GM19193 (cell line): ENCODE data around the gene ETFB.
A peak's percentile ranks its signal among the peaks of the same experiment; 100 is the strongest.

Experiments
- POLR2A ChIP-seq: IDR thresholded peaks from 4 replicates; pipeline ENCODE4 v1.6.1; 2011; ENCODE audit not compliant: insufficient read depth, insufficient read length; ENCODE audit errors: extremely low read depth

The ETFB gene

DNA sequence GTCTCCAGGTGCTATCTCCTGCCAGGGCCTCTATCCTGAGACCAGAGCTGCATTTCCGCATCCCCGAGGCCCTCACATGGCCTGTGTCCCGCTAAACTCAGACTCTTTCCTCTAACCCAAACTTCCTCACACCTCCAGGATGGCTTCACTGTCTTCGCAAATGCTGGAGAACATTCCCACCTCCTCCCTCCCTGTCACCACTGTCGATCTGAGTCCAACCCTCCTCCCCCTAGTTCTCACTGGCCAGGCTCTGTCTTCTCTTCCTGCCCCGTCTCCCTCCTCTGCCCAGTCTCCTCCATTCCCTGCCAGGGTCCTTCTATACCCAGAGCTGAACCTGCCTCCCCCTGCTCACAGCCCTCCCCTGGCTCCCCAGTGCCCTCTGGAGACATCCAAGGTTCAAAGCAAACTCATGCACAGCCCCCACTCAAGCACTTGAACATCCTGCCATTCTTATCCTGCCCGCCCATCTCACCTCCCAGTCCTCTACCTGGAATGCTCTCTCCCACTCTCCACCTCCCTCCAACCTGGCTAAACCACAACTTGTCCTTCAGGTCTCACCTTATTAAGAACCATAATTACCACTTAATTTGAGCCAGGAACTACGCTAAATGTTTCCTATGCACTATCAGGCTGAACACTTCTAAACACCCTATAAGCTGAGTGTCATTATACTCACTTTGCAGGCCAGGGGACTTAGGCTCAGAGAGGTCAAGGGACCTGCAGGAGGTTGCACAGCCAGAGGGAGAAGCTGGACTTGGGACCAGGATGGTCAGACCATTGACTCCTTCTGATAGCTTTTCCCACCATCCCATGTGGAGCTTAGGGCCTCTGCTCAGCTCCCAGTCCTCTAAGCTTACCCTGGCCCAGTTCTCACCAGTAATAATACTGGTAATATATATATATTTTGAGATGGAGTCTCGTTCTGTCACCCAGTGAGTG, 23.3 kb downstream of the ETFB start:
- no peak for TF ChIP-seq POLR2A

DNA sequence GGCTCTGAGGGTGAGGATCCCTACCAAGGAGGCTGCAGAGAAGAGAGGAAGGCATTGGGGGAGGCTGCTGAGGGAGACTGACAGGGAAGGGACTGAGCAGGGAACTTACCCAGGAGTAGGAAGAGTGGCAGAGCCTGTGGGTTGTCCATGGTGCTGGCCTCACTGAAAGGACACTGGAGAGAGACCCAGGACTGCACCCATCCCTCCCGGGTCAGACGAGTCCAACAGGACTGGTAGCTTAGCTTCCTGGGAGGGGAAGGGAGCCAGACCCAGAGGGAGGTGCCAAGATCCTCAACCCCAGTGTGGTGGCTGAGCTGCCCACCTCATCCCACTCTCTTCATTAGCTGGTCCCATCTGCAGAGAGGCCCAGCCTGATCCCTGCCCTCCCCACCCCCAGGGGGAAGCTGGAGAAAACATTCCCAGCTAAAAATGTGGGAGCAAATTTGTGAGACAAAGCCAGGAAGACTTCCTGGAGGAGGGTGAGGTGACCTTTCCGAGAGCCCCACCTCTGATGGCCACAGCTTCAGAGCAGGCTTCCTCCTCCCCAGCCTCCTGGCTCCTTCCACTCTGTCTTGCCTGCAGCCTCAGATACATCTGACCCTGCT, 24.1 kb downstream of the ETFB start, which contains the start of gene VSIG10L:
TSS of gene VSIG10L (minus strand) at position 164 of the 605 bp plus-strand sequence. CDS start at position 149, 15 bp downstream.
- TF ChIP-seq POLR2A: no peak

DNA sequence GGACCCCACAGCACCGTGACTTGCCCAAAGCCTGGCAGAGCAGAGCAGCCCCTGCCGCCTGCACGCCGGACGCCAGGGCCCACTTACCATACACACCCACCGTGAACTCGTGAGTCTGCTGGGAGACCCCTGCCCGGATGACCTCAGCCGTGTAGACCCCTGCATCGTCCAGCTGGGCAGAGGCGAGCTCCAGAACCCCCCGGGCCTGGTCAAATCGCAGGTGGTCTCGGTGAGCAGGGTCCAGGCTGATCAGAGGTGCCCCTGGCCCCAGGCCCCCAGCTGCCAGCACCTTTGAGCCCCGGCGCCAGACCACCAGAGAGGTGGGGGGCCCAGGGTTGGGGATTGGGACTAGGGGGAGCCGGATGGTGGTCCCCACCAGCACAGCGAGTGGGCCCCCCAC, 25.1 kb downstream of the ETFB start:
- no peak for TF ChIP-seq POLR2A

DNA sequence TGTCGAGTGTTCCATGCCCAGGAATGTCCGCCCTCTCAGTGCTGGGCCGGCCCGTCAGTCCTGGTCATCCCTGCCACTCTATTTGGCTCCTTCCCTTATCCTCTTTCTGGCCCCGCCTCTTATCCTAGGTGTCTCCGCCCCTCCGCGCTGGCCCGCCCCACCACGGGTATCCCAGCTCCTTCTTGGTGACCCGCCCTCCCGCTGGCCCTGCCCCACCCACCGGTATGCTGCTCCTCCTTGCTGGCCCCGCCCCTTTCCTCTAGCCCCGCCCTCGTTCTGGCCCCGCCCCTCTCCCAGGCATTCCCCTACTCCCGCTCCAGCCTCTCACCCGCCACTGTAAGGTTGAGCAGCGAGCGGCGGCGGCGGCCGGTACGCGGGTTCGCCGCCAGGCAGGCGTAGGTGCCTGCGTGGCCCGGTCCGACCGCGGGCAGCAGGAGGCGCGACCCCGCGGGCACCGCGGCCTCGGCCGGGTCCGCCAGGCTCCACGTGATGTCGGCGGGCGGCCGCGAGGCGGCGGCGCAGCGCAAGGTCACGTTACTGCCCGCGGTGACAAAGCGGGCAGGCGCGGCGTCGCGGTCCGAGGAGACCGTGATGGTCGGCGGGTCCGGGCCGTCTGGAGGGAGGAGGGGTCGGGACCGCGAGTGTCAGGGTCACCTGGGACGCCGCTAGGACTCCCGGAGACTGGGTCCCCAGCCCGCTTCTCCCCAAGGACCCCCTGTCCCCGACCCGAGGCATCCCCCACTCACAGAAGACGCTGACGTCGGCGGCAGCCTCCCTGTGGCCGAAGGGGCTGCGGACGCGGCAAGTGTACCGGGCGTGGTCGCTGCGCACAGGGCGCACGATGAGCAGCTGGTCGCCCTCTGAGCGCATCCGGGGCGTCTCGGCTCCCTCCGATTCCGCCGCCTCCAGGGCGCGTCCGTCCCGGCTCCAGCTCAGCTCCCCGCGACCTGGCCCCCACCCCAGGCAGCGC, 26.2 kb downstream of the ETFB start:
- TF ChIP-seq POLR2A: peak; percentile 23

DNA sequence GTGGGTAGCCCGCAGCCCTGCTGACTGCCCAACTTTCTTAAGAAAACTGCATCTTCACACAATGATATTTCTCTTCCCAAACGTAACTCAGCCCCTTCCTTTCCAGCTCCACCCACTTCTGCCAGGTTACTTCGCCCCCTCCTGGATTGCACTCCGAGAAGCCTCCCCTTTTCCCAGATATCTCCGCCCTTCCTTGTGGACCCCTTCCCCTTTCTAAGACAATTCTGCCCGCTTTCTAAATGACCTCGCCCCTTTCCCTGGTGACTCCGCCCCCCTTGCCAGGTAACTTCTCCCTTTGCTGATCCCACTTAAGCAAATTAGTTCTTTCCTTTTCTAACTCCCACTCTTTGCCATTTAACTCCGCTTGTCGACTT, 26.9 kb downstream of the ETFB start:
- TF ChIP-seq POLR2A: no peak

DNA sequence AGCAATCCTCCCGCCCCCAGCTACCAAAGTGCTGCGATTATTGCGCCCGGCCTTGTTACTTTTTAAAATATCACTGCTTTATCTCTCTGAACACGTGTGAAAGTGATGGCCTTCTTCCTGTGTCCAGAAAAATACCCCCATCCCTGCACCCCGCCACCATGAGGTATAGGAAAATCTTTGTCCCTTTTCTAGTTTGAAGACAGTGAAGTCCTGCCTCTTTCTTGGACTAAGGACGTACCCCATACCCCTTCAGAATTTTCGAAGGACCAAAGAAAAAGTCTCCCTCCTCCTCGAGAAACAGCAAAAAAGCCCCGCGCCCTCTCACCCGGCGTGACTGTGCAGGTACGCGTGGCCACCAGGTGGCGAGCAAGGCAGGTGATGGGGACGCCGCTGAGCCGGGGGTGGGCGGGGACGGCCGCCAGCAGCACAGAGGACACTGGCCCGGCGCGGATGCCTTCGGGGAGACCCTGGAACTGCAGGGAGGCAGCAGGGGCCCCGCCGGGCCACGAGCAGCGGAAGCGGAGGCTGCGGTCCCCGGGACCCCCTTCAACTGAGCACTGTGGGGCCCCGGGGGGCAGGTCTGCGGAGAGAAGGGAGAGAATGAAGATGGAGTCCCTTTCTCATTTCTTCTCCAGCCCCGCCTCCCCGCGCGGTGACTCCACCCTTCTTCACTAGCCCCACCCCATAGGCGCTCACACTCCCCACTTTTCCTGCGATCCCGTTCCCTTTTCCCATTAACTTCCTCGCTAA, 27.4 kb downstream of the ETFB start:
- TF ChIP-seq POLR2A: no peak

DNA sequence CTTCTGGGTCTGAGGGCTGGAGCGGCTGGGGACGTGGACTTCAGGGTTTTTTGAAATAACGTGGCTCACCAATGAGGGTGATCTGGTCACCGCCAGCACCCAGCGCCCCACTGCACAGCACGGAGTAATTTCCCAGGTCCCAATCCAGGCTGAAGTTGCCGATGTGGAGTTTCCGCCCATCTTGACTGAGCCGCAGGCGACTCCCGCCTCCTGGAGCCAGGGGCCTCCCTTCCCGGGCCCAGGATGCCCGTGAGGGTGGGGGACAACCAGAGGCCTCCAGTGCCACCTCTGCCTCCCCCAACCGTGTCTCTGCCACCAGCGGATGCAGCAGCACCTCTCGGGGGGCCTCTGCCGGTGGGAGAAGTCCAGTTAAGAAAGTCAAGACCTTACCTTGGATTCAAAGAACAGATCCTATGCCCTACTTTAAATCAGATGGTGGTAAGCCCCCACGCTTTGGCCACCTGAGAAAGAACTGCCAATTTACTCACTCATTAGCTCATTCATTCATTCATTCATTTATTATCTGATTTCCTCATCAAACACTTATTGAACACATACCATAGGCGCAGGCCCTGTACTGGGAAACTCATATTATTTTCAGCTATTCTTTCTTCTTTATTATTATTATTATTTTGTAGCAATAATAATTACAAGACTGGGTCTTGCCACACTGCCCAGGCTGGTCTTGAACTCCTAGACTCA, 28.2 kb downstream of the ETFB start:
- TF ChIP-seq POLR2A: no peak

DNA sequence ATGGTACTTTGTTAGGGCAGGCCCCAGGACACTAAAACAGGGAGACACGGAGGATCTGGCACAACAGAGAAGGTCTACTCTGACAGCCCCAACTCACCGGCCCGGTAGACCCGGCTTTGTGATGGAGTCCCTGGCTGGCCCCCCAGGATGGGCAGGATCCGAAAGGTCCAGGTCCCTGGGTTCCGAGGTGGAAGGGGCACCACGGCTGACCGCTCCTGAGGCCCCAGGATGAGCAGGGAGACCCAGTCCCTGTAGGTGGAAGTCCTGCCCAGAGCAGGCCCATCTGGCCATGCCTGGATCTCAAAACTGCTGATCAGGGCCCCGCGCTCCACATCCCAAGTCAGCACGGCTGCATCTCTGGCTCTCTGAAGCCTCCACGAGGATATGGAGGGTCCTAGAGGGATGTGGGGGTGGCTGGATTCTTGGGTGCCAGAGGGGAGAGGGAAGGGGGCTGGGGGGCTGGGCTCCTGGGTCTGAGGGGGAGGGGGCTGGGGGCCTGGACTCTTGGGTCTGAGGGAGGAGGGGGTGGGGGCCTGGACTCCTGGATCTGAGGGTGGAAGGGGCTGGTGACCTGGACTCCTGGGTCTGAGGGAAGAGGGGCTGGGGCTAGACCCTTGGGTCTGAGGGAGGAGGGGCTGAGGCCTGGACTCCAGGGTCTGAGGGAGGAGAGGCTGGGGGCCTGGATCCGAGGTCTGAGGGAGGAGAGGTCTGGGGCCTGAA, 28.9 kb downstream of the ETFB start:
- TF ChIP-seq POLR2A: no peak

DNA sequence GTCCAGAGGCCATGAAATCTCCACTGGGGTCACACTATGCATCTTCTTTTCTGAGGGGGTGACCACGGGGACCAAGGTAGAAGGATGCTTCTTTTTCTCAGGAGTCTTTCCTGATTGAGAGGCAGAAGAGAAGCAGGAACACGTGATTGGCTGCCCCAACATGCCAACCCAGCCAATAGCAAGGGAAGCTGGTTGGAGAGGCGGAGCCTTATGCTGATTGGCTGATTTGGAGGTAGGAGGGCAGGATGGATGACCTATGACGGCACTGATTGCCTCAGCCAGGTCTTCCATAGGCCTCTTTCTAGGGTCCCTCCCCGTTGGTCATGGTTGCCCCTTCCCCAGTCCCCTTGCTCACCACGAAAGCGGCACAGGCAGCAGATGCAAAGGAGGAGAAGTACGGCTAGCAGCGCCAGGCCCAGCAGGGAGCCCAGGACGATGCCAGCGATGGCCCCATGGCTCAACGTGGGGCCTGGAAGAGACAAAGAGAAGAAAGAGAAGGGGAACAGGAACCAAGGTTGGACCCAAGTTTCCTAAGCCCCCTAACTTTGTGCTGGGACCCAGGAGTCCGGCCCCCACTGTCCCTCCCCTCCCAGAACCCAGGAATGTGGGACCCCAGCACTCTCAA, 32.2 kb downstream of the ETFB start:
- TF ChIP-seq POLR2A: no peak

DNA sequence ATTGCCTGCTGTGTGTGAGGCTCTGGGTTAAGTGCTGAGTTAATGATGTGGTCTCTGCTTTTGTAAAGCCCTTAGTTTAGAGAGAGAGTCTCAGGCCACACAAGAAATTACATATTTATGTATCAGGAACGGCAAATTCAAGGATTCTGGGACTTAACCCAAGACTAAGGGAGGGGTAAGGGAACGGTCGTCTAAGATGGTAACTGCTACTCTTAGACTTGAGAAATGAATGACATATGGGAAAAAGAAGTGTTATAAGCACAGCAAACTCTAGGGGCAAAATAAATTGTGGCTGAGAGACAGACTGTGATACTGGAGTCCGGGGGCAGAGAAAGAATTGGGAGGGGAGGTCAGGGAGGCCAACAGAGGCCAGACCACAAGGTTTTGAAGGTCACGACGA, 34.5 kb downstream of the ETFB start:
- TF ChIP-seq POLR2A: no peak

DNA sequence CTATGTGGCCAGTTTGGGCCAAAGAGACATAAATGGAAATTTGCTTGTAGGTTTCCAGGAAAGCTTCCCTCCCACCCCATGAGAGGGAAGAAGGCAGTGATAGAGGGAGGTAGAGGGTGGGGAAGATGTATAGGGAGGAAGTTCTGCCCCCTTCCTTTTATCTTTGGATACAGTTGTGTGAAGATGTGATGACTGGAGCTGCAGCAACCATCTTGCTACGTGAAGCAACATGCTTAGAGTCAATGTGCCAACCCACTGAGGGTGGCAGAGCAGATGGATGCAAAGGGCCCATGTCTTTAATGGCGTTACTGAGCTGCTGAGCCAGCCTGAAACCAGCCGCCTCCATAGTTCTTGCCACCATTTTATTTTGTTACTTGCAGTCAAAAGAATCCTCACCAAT, 35.0 kb downstream of the ETFB start:
- no peak for TF ChIP-seq POLR2A

DNA sequence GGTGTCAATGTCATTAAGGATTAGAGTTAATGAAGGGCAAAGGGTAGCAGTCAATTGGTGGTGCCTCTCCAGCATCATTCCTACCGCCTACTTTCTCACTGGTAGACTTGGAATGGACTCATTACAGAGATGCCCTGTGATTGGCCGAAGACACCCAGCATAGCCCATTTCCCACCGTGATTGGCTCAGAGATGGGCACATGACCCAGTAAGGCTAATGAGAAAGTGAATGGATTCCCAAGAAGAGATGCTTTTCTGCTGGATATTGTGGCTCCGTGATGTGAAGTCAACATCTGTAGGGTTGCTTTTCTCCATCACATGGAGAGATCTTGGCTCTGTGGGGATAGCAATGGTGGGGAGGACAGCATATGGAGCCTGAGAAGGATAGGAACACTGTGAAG, 35.8 kb downstream of the ETFB start:
- TF ChIP-seq POLR2A: no peak

DNA sequence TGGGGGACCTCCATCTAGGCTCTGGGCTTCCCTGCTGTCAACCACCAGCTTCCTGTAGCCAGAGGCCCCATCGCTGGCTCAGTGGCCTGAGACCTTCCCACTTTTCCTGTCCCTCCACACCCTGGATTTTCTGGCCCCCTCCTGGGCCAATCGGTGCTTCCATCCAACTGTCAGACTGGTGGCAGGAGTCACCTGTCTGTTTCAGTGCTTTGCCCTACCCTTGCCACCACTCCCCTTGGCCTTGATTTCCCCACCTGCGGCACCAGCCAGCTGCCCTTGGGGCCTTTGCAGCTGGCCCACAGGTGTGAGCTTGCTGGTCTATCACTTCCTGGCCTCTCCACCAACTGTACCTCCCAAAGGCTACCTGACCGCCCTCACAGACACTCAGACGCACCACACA, 36.8 kb downstream of the ETFB start:
- no peak for TF ChIP-seq POLR2A
